Thoracic aorta (tissue), 2 donors: ENCODE data around the gene GLIS2. TPM values are rescaled to one million over a fixed set of nuclear protein-coding genes. Genes with fewer than 3 reads are reported as not detected.

Source experiments
- ATAC-seq: fragments of 150-250 bp; one replicate; pipeline ENCODE4 v1.8.0; 2017; ENCODE audit warnings: low read depth; ENCODE audit not compliant: insufficient number of reproducible peaks, low FRiP score
- DNase-seq: peaks from one replicate; pipeline ENCODE4 v3.0.0-alpha.2; 2020; ENCODE audit warnings: low spot score
- H3K27ac ChIP-seq, 2 donors: fragments of 200-600 bp; sonication (generic); 1 replicate in 1 of 2; 2 replicates in 1 of 2; pipeline ENCODE4 v1.5.1; 2016; ENCODE audit warnings: mild to moderate bottlenecking in 2 of 2, moderate library complexity in 2 of 2
- H3K27me3 ChIP-seq: fragments of 200-600 bp; sonication (generic); replicated peaks from 2 replicates; pipeline ENCODE4 v1.6.0; 2016; ENCODE audit warnings: mild to moderate bottlenecking; ENCODE audit not compliant: insufficient read depth
- H3K36me3 ChIP-seq: fragments of 200-600 bp; sonication (generic); one replicate; pipeline ENCODE4 v1.5.1; 2016
- H3K4me1 ChIP-seq, 2 donors: fragments of 200-600 bp; sonication (generic); 1 replicate in 1 of 2; 2 replicates in 1 of 2; pipeline versions ENCODE4 v1.5.1 to v1.6.0; 2016; ENCODE audit warnings: low read depth in 2 of 2, mild to moderate bottlenecking in 1 of 2; ENCODE audit not compliant: control insufficient read depth in 1 of 2
- H3K4me3 ChIP-seq: fragments of 200-600 bp; sonication (generic); 2 replicates; pipeline ENCODE4 v1.5.1; 2016; ENCODE audit warnings: mild to moderate bottlenecking
- H3K9me3 ChIP-seq: fragments of 200-600 bp; sonication (generic); 2 replicates; pipeline ENCODE4 v1.5.1; 2016
- CTCF ChIP-seq: fragments of 200-600 bp; sonication (generic); IDR thresholded peaks from one replicate; pipeline ENCODE4 v1.5.1; 2019; ENCODE audit warnings: antibody characterized with exemption
- total RNA-seq, 2 donors: library from RNA; depleted of rRNA; stranded (reverse); fragments of >200 nt; gene quantifications; one replicate each; pipeline versions ENCODE4 v1.1.0 to v1.2.3, GENCODE V29; 2016

GLIS2 gene
- total RNA-seq, 2 donors from 2014 or later, result 19.5 to 32.9 TPM

GRCh38 chr16:4298761-4299522 lies 16.9 kb upstream of the GLIS2 start:
- no peak for DNase-seq

GRCh38 chr16:4301177-4301576 lies 14.7 kb upstream of the GLIS2 start:
- peaks cover 12 to 15% of the 10 kb centered on the region in 2 donors for H3K4me1 ChIP-seq
- no peaks in the 10 kb centered on the region for H3K36me3 ChIP-seq
- H3K9me3 ChIP-seq, result no peaks in the 10 kb centered on the region
- ATAC-seq (no peak), DNase-seq (no peak)
- no peak overlapping the region for H3K4me3 ChIP-seq
- no peaks in the 10 kb centered on the region for H3K27me3 ChIP-seq
- TF ChIP-seq CTCF, result no peak
- H3K27ac ChIP-seq, result no peak overlapping the region

More at GRCh38 chr16:4298761-4299522, 16.9 kb upstream of the GLIS2 start:
- H3K4me3 ChIP-seq, result peak overlapping the region; percentile 40
- H3K4me1 ChIP-seq, result peaks cover 16 to 23% of the 10 kb centered on the region in 2 donors
- ATAC-seq, result peak; percentile 62
- H3K27me3 ChIP-seq, result no peaks in the 10 kb centered on the region
- TF ChIP-seq CTCF, result no peak
- H3K36me3 ChIP-seq, result no peaks in the 10 kb centered on the region
- H3K27ac ChIP-seq, result peak overlapping the region; percentile 78 to 82
- H3K9me3 ChIP-seq, result no peaks in the 10 kb centered on the region

- H3K27ac ChIP-seq, result no peak overlapping the region
Observed at GRCh38 chr16:4301968-4302367, 13.9 kb upstream of the GLIS2 start.

GRCh38 chr16:4303973-4304372 lies 11.9 kb upstream of the GLIS2 start:
- H3K27me3 ChIP-seq, result no peaks in the 10 kb centered on the region
- no peak overlapping the region for H3K27ac ChIP-seq
- no peaks in the 10 kb centered on the region for H3K36me3 ChIP-seq
- no peak for TF ChIP-seq CTCF
- DNase-seq (no peak), ATAC-seq (no peak)
- no peak overlapping the region for H3K4me3 ChIP-seq
- peaks cover 7 to 19% of the 10 kb centered on the region in 2 donors for H3K4me1 ChIP-seq
- no peaks in the 10 kb centered on the region for H3K9me3 ChIP-seq

More at GRCh38 chr16:4301968-4302367, 13.9 kb upstream of the GLIS2 start:
- ATAC-seq (no peak), DNase-seq (no peak)
- Histone ChIP-seq H3K4me3 (no peak overlapping the region), H3K36me3 (no peaks in the 10 kb centered on the region), H3K27me3 (no peaks in the 10 kb centered on the region), H3K4me1 (peaks cover 12 to 19% of the 10 kb centered on the region in 2 donors), H3K9me3 (no peaks in the 10 kb centered on the region)
- TF ChIP-seq CTCF, result no peak

- DNase-seq, result no peak
- no peak for TF ChIP-seq CTCF
- peak overlapping the region; percentile 66 for H3K4me3 ChIP-seq
- peaks cover 0 to 8% of the 10 kb centered on the region in 2 donors for H3K4me1 ChIP-seq
- ATAC-seq, result no peak
- no peaks in the 10 kb centered on the region for H3K9me3 ChIP-seq
- H3K27ac ChIP-seq, result peak overlapping the region; percentile 76 to 80
- H3K27me3 ChIP-seq, result no peaks in the 10 kb centered on the region
- H3K36me3 ChIP-seq, result no peaks in the 10 kb centered on the region
Observed at GRCh38 chr16:4306470-4307214, 9.2 kb upstream of the GLIS2 start.
